Left renal cortex interstitium (tissue), 4 donors: ENCODE data around the gene PPP2R3A. TPM values are rescaled to one million over a fixed set of nuclear protein-coding genes. Genes with fewer than 3 reads are reported as not detected.
"Not testable (repeated sequence)": the region's sequence is repeated elsewhere in the genome, so short reads cannot be mapped to it uniquely, and the experiment has no call there.

Experiments used
- DNase-seq, 4 donors: peaks; one replicate each; pipeline ENCODE4 v3.0.0-alpha.2; 2013; ENCODE audit warnings: low read depth in 4 of 4, low spot score in 2 of 4, missing footprints in 1 of 4
- polyA plus RNA-seq, 4 donors: library from polyadenylated mRNA; unstranded; fragments of 120-200 nt; gene quantifications; one replicate each; pipeline ENCODE4 v1.2.1, GENCODE V29; 2013; ENCODE audit not compliant: insufficient read length in 4 of 4

Gene PPP2R3A
- polyA plus RNA-seq, 4 donors: 19.5 to 23.3 (median 20.7) TPM

DNA sequence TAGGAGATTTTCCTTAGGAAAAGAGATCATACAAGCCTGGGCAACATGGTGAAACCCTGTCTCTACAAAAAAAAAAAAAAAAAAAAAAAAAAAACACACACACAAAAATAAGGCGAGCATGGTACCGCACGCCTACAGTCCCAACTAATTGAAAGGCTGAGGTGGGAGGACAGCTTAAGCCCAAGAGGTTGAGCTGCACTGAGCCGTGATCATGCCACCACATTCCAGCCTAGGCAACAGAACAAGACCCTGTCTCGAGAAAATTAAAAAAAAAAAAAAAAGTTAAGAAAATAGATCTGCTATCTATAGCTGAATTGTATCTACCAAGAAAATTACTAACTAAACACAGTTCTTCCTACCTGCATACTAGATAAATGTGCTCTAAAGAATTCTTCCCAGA lies 223.5 kb downstream of the PPP2R3A start:
- DNase-seq: peak in 1 of 4 donors; percentile 19

DNA sequence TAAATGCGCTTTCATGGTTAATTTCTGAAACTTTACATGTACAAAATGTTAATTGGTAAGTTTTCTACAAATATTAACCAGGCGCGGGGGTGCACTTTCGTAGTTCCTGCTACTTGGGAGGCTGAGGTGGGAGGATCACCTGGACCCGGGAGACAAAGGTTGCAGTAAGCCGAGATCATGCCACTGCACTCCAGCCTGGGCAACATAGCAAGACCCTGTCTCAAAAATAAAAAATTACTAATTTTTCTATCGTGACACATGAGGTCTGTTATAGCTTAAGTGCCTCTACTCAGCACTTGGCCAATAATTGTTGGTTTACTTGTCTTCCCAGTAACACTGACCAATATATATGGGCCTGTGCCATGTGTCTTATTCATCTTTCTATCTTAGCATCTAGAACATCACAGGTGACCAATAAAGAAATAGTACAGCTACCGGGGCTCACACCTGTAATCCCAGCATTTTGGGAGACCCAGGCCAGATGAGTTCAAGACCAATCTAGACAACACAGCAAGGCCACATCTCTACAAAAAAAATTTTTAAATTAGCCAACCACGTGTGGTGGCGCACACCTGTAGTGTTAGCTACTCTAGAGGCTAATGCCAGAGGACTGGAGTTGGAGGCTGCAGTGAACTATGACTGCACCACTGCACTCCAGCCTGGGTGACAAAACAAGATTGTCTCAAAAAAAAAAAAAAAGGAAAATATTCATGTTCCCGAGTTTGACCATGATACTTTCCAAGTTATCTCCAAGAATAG lies 224.5 kb downstream of the PPP2R3A start:
- DNase-seq: no peak

DNA sequence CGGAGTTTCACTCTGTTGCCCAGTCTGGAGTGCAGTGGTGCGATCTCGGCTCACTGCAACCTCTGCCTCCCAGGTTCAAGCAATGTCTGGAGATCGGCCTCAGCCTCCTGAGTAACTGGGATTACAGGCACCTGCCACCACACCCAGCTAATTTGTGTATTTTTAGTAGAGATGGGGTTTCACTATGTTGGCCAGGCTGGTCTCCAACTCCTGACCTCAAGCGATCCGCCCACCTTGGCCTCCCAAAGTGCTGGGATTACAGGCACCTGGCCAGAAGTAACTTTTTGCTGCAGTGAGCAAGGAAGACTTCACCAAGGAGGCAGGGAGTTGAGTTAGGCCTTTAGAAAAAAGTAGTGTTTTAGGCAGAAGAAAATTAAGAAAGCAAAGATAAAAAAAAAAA lies 226.7 kb downstream of the PPP2R3A start:
- not testable (repeated sequence) for DNase-seq

- no peak for DNase-seq
These were observed 227.3 kb downstream of the PPP2R3A start for GRCh38 chr3:136192831-136193230.

DNA sequence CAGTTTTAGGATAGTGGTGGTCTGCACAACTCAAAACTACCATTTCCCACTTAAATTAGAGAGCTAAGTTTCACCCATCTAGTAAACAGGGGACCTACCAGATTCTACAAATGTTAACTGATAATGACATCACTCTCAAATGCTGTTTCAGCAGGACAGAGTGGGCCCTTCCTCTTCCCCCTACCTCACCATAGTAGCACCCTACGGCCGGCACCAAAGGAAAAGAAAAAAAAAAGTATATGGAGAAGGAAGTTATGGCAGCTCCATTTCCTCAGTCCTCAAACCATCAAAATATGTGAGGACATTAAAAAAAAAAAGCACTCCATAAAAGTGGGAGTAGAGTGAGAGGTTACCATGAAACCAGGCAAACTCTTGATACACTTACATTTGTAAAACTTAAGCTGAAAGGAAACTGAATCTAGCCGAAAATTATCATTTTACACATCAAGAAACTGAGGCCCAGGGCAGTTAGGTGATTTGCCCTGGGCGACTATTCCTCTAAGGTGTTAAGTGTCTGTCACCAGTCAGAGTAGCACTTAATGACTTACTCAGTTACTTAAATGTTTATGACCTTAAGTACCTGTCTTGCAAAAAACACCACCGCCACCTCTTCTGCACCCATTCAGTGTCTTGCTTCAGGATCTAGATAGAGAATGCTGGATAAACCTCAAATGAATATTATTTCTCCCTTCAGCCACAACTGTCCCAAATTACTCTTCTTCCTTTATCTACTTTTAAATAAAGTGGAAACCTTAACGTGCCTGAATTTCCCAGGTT lies 227.9 kb downstream of the PPP2R3A start:
- peak in 2 of 4 donors; percentile 19 to 55 for DNase-seq

GRCh38 chr3:136194409-136195257 lies 229.1 kb downstream of the PPP2R3A start:
- peak in 3 of 4 donors; percentile 43 to 63 (median 48) for DNase-seq

GRCh38 chr3:136195258-136196063 lies 229.9 kb downstream of the PPP2R3A start:
- peak in 2 of 4 donors; percentile 55 to 61 for DNase-seq

DNA sequence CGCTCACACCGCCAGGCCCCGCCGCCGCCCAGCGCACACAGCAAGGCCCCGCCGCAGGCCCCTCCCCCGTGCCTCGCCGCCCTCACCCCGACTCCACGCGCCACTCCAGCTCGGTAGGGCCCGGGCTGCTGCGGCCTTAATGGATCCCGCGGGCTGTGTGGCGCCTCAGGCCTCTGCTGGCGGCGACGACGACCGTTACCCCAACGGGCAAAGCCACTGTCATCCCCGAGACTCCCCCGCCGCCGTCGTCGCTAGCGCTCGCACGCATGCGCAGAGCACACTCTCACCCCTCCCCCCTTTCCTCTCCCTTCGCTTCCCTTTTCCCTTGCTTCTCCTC lies 230.5 kb downstream of the PPP2R3A start, which contains the start of gene MSL2:
Gene MSL2, minus strand, starts transcription at position 272 of the 337 bp plus-strand sequence. CDS start 1,222 bp downstream, outside the sequence.
- DNase-seq: no peak

DNA sequence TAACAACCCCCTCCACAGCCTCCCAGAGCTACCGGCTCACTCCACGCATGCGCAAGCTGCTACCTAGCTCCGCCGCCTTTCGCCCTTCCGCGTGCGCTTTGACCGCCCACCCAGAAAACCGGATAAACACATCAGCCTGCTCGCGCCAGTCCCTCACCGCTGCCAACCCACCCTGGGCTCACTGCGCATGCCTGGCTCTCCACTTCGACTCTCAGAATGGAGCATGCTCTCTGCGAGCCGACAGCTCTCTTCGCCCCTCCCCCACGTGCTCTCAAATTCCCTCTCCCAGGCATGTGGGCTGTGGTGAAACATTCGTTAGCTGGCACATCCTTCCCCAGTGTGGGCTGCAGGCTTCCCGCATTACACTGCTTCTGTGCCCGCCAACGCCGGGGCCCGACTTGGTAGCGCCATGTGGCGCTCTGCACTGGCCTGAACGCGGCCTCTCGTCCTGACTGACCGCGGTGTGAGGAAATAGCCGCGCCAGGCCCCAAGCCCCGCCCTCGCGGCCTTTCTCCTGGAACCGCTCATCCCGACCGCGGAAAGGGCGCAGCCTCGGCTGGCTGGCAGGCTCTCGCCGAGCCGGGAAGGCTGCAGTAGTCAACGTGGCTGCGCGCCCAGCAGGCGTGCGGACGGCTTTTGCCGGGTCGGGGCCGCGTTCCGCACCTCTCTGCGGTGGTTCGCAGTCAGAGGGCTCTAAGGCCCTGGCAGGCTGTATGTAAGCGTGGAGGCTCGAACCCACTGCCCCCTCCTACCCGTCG lies 231.1 kb downstream of the PPP2R3A start:
- DNase-seq: peak; percentile 100

DNA sequence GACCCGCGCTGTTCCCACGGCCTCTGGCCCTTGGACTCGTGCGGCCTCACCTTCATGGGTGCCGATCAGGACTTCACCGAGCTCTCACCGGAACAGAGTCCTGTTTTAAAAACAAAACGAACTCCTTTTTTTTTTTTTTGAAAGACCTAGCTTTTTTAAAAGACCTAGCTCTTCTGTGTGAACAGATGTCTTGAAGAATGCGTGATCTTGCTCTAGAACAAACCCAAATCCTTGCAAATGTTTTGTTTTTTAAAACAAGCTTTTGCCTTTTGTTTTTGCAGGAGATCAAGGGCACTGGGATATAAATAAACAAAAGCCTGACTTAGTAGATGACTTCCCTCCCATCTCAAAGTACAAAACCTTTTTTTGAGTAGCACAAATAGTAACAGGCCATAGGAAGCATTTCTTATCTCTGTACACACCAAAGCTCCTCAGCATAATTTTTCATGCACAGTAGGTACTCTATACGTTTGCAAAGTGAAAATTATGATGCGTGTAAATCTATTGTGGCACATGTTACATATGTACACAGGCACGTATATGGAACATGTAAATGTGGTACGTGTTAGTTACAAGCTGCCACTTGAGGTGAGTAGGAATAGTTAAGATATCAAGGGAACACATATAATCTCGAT lies 231.7 kb downstream of the PPP2R3A start:
- DNase-seq: no peak

Other genes starting within 250 kb of the PPP2R3A start
- 10 to 100 TPM; 42.1 to 53.4 (median 48.9) TPM for gene MSL2, start 230.6 kb downstream of the PPP2R3A start, polyA plus RNA-seq